Heart left ventricle (tissue), 16 donors: Measurements from ENCODE around the gene PPM1F. TPM values are rescaled to one million over a fixed set of nuclear protein-coding genes. Genes with fewer than 3 reads are reported as not detected.

ENCODE experiments used
- ATAC-seq, 4 donors: fragments of 200-7000 bp; cut with Tn5 transposase; one replicate each; pipeline ENCODE4 v1.9.1; 2020 to 2022; ENCODE audit warnings: moderate library complexity in 4 of 4, mild to moderate bottlenecking in 3 of 4, moderate number of reproducible peaks in 1 of 4
- DNase-seq, 5 donors: peaks; one replicate each; pipeline ENCODE4 v3.0.0-alpha.2; 2020
- H3K27ac ChIP-seq, 12 donors: fragments of 200-600 bp; sonication (generic) in 4 of 12; one replicate each; pipeline versions ENCODE4 v1.5.0 to v1.8.0; 2016 to 2022; ENCODE audit warnings: mild to moderate bottlenecking in 2 of 12
- H3K27me3 ChIP-seq, 9 donors: fragments of 200-600 bp; sonication (generic) in 2 of 9; one replicate each; pipeline versions ENCODE4 v1.5.1 to v1.8.0; 2016 to 2022; ENCODE audit warnings: mild to moderate bottlenecking in 3 of 9
- H3K36me3 ChIP-seq, 9 donors: fragments of 200-600 bp; sonication (generic) in 2 of 9; one replicate each; pipeline versions ENCODE4 v1.5.0 to v1.8.0; 2018 to 2022; ENCODE audit warnings: mild to moderate bottlenecking in 2 of 9
- H3K4me1 ChIP-seq, 12 donors: fragments of 200-600 bp; sonication (generic) in 4 of 12; one replicate each; pipeline versions ENCODE4 v1.5.0 to v1.8.0; 2016 to 2022; ENCODE audit warnings: mild to moderate bottlenecking in 3 of 12
- H3K4me3 ChIP-seq, 12 donors: fragments of 200-600 bp; sonication (generic) in 4 of 12; one replicate each; pipeline versions ENCODE4 v1.5.0 to v1.8.0; 2017 to 2022; ENCODE audit warnings: mild to moderate bottlenecking in 9 of 12, moderate library complexity in 4 of 12
- H3K9me3 ChIP-seq, 12 donors: fragments of 200-600 bp; sonication (generic) in 4 of 12; one replicate each; pipeline versions ENCODE4 v1.5.0 to v1.8.0; 2016 to 2022; ENCODE audit warnings: mild to moderate bottlenecking in 1 of 12
- CTCF ChIP-seq, 12 donors: fragments of 200-600 bp; sonication (generic) in 4 of 12; IDR thresholded peaks; one replicate each; pipeline versions ENCODE4 v1.5.0 to v1.8.0; 2018 to 2022; ENCODE audit warnings: antibody characterized with exemption in 12 of 12, mild to moderate bottlenecking in 5 of 12
- POLR2A ChIP-seq, 2 donors: fragments of 450-650 bp; IDR thresholded peaks; one replicate each; pipeline ENCODE4 v1.6.1; 2017; ENCODE audit warnings: antibody characterized with exemption in 2 of 2, mild to moderate bottlenecking in 2 of 2, moderate library complexity in 2 of 2
- WGBS, 4 donors: extraction: QIAGEN DNeasy Blood & Tissue Kit in 2 of 4; methylation state at CpG; one replicate each; pipeline versions ENCODE4 v1.1.5 to v1.1.7; 2013 to 2018; 5-methylcytosine and 5-hydroxymethylcytosine counted together
- intact Hi-C, 10 donors: fragments of 100-400 bp; cut with DNase I; formaldehyde crosslinking; loops; one replicate each; pipeline versions ENCODE4 v1.11.1 to v1.14.2; 2022
- polyA plus RNA-seq, 2 donors: library from polyadenylated mRNA; stranded (reverse); fragments of 200-250 nt; gene quantifications; one replicate each; pipeline ENCODE4 v1.2.3, GENCODE V29; 2013
- total RNA-seq, 9 donors: library from RNA; depleted of rRNA in 2 of 9; stranded (reverse); fragments of >200 nt in 2 of 9; fragmentation: NEBNext Ultra II Directional in 3 of 9; extraction: Animal tissue kit (Norgen Biotek cat#: 25700) in 3 of 9; gene quantifications; one replicate each; pipeline versions ENCODE4 v1.1.0 to v1.2.4, GENCODE V29; 2016 to 2023
- donor health status: ischemic (EF 13 %, LVEDD 7.1; RV severe dilation, severe dysfunction).
- donor health status: healthy with polysubstance abuse.
- donor health status: DM: no; HTN: yes; CAD: no.
- donor health status: DM: no; HTN: no; CAD: no.
- donor health status: ischemic (EF 25% LVEDD 6.9; RV normal size, moderate dysfunction).
- donor health status: ischemic (EF 25% LVEDD 5.7; RV mildly dilated, moderate dysfunction).
- donor health status: healthy.
- donor health status: DM: yes; HTN: yes; CAD: no.
- donor health status: ischemic (EF 35%, LVEDD 5.7; RV mildly dilated, moderate dysfunction).
- donor health status: nonischemic (EF 11% LVEDD 7.7; RV severe dilation, severe dysfunction).
- donor health status: DM: yes; HTN: yes; CAD: no.
- donor health status: PGD.
- donor health status: ischemic (EF 29% LVEDD 5.4; RV normal size, mild dysfunction).
- donor health status: nonischemic (EF 23%, LVEDD 6.1; RV moderate dilation, normal function).

The PPM1F gene
- total and polyA plus RNA-seq, 11 donors = 12.1 to 51.1 (median 20.2) TPM

GRCh38 chr22:21937041-21937820 lies 15.4 kb downstream of the PPM1F start:
- peaks cover 31 to 71% (median 62%) of the 10 kb centered on the region in 12 donors for H3K4me1 ChIP-seq
- H3K27ac ChIP-seq = peak overlapping the region; percentile 88 to 98 (median 96)
- DNase-seq (peak in 3 of 5 donors; percentile 39 to 59 (median 55)), ATAC-seq (peak in 2 of 4 donors; percentile 1 to 19)
- WGBS, 4 donors = 43 to 68% (median 57%) methylated on average over 19 to 20 of the region's 20 CpGs
- H3K36me3 ChIP-seq = peaks cover under 1 to 51% (median 38%) of the 10 kb centered on the region in 9 donors
- peak overlapping the region in 10 of 12 donors; percentile 43 to 67 (median 64) for H3K4me3 ChIP-seq
- no peaks in the 10 kb centered on the region for H3K9me3 ChIP-seq
- intact Hi-C loops = loop anchor here in 8 of 10 donors (5.0 to 10.0 kb wide), 7 partner anchors 45 to 225 kb away; partner anchors contain the start of genes MAPK1 (in 2 of the 8) and TOP3B (in 1 of the 8)
- TF ChIP-seq CTCF (IDR thresholded peaks at IDR 0.05) (no peak), POLR2A (IDR thresholded peaks at IDR 0.05) (no peak)
- H3K27me3 ChIP-seq = no peaks in the 10 kb centered on the region

DNA sequence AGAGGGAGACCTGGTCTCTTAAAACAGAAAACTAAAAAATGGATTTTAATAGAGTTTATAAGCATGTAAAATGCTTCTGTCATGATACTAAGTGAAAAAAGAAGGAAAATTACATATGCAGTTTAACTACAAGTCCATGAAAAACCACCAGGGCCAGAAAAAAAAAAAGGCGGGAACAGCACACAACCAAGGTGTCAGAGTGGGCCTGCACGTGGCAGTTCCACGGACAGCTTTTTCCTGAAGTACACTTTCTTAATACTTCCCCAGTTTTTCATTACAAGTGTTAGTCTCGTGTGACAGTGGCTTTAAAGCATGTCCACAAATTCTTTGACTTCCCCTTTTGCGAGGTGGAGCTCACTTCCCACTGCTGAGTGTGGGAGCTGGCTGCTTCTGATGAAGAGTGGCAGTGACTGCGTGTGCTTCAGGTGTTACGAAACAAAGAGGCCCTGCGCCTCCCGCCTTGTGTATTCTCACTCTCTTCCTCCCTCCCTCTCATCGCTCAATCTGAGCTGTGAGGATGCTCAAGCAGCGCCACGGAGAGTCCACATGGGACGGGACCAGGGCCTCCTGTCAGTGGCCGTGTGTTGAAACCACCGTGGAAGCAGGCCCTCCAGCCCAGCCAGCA lies 16.4 kb downstream of the PPM1F start:
- WGBS, 4 donors = 59 to 76% (median 70%) methylated on average over 15 of the region's 15 CpGs
- Histone ChIP-seq H3K36me3 (peaks cover 2 to 61% (median 47%) of the 10 kb centered on the region in 9 donors), H3K4me3 (no peak overlapping the region), H3K27ac (peak overlapping the region; percentile 88 to 98 (median 96)), H3K4me1 (peaks cover 24 to 62% (median 53%) of the 10 kb centered on the region in 12 donors), H3K9me3 (no peaks in the 10 kb centered on the region), H3K27me3 (no peaks in the 10 kb centered on the region)
- no peak for TF ChIP-seq POLR2A (IDR thresholded peaks at IDR 0.05)
- TF ChIP-seq CTCF (IDR thresholded peaks at IDR 0.05) = no peak
- peak in 2 of 5 donors; percentile 59 to 61 for DNase-seq
- intact Hi-C loops = loop anchor here in 8 of 10 donors (5.0 to 10.0 kb wide), 7 partner anchors 46 to 224 kb away; partner anchors contain the start of genes MAPK1 (in 2 of the 8) and TOP3B (in 1 of the 8)
- ATAC-seq = peak in 1 of 4 donors; percentile 5

DNA sequence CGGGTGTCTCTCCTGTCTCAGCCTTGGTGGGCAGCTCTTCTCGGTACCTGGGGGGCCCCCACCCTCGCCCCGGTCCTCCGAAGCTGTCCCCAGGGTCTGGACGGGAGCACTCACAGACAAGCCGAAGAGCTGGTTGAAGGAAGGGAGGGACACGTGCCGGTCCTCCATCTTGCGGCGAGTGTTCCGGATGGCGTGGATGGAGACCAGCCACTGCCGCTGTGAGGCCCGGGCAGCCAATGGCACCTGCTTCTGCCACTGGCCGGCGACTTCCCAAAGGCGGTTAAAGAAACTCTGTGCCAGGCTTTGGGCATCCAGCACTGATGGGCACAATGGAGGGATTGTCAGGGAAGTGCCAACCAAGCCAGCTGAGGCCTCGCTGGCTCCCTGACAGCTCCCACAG lies 18.7 kb downstream of the PPM1F start:
- Histone ChIP-seq H3K27me3 (no peaks in the 10 kb centered on the region), H3K4me3 (no peak overlapping the region), H3K4me1 (peaks cover 9 to 38% (median 30%) of the 10 kb centered on the region in 12 donors), H3K9me3 (no peaks in the 10 kb centered on the region), H3K27ac (no peak overlapping the region), H3K36me3 (peaks cover 2 to 79% (median 69%) of the 10 kb centered on the region in 9 donors)
- DNase-seq = no peak
- no peak for ATAC-seq
- TF ChIP-seq POLR2A (IDR thresholded peaks at IDR 0.05) (no peak), CTCF (IDR thresholded peaks at IDR 0.05) (no peak)
- 95 to 98% (median 96%) methylated on average over 11 to 19 of the region's 19 CpGs for WGBS, 4 donors
- intact Hi-C loops = loop anchor here in 3 of 10 donors (5.0 to 10.0 kb wide), 2 partner anchors 57 to 159 kb away; no protein-coding TSS in a partner anchor

GRCh38 chr22:21933413-21933812 lies 19.2 kb downstream of the PPM1F start:
- intact Hi-C loops = loop anchor here in 3 of 10 donors (5.0 to 10.0 kb wide), 2 partner anchors 56 to 159 kb away; no protein-coding TSS in a partner anchor
- TF ChIP-seq POLR2A (IDR thresholded peaks at IDR 0.05) (no peak), CTCF (IDR thresholded peaks at IDR 0.05) (no peak)
- DNase-seq = peak in 1 of 5 donors; percentile 59

More at GRCh38 chr22:21933413-21933812, 19.2 kb downstream of the PPM1F start:
- Histone ChIP-seq H3K36me3 (peaks cover 2 to 84% (median 74%) of the 10 kb centered on the region in 9 donors), H3K27me3 (no peaks in the 10 kb centered on the region), H3K4me3 (no peak overlapping the region), H3K27ac (no peak overlapping the region), H3K4me1 (peaks cover 9 to 33% (median 26%) of the 10 kb centered on the region in 12 donors), H3K9me3 (no peaks in the 10 kb centered on the region)
- WGBS, 4 donors = 92 to 97% (median 96%) methylated on average over 20 to 23 of the region's 23 CpGs
- ATAC-seq = no peak
